Measurements from ENCODE around the gene CAPRIN2. TPM values are rescaled to one million over a fixed set of nuclear protein-coding genes. Genes with fewer than 3 reads are reported as not detected.

The CAPRIN2 gene
- total RNA-seq, 1 donor from 2014 or later = 22.9 TPM

DNA sequence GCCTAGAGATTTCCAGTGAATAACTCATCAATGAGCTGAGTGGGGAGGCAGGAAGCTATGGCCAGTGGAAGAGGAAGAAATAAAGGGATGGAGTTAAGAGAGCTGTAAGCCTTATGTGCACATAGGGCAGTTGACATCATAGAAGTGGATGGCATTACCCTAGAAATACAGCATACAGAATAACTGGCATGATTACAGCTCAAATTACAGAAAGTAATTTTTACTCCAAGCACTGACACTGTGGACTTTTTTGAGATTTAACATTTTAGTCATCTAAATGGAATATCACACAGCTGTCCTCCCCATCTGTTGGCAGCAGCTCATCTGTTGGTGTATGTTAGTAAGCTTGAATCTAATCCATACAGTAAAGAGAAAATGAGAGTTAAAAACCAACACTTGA is 53.7 kb downstream of the CAPRIN2 start:
- no peak for DNase-seq (ENCODE audit: extremely low read depth, low read depth, low spot score)

DNA sequence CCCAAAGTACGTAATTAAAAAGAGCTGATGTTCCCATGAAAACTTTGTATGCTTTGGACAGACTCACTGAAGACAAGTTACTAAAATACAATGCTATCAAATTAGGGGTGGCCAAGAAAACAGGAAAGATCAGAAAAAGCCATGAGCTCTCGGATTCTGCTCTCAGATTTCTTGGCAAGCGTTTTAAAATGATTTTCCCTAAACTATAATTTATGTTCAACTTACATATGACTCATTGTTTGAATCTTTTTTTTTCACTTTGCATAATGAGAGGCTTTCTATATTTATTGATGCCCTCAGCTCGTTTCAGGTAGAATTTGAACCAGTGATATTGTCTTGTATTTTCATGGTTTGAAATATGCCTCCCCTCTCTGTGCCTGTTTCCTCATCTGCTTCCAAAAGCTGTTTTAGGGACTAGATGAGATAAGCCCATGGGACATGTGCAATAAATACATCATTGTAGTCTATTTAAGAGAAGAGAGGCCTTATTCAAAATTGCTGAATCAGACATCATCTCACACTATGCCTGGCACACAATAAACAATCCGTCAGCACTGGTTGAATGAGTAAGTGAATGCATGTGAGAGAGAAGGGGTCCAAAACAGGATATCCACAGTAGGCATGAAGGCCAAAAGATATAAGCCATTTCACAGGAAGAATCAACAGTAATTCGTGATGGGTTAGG is 54.4 kb downstream of the CAPRIN2 start:
- no peak for DNase-seq (ENCODE audit: extremely low read depth, low read depth, low spot score)

DNA sequence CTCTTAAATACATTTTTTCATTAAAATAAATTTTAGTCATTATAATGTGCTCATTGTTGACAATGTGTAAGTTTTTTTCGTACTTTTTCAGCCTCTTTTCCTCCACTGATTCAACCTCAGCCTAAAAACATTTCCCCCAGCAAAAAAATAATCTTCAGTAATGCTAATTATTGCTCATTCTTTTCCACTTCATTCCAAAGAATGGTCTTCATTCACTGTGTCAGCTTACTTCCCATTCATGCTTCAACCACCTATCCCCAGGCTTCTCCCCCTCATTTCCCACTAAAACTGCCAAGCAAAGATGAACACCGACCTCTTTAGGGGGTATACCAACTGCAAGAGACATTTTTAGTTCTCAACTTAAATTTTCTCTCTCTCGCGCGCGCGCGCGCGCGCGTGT is 56.4 kb downstream of the CAPRIN2 start:
- no peak for DNase-seq (ENCODE audit: extremely low read depth, low read depth, low spot score)

DNA sequence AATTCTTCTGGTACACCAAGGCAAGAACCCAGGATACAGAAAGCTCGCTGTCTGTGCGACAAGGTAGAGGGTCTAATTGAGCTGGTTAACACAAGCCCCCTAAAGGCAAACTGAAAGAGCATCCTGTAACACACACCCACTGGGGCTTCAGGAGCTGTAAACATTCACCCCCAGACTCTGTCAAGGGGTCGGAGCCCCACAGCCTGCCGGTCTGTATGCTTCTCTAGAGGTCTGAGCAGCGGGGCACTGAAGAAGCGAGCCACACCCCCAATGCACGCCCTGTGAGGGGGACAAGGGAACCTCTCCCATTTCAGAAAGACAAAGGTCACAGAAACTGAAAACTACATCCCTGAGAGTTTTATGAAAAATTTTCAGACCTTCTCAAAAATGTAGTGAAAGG is 57.8 kb downstream of the CAPRIN2 start:
- no peak for DNase-seq (ENCODE audit: extremely low read depth, low read depth, low spot score)

DNA sequence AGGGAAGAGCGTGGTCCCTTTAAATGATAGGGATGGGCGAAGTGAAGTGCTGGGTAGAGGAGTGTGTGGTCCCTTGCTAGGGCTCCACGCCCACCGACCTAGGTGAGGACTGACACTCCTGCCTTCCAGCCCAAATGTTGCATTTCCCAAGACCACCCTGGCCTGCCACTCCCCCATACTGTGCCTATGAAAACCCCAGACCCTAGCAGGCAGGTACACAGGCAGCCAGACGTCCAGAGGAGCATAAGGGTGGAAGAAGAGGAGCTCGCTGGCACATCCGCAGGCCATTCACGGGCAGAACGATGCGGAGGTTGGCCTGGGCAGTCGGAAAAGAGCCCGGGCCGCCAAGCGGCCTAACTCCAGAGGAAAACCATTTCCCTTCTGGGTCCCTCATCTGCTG is 58.3 kb downstream of the CAPRIN2 start:
- DNase-seq (ENCODE audit: extremely low read depth, low read depth, low spot score) = no peak

DNA sequence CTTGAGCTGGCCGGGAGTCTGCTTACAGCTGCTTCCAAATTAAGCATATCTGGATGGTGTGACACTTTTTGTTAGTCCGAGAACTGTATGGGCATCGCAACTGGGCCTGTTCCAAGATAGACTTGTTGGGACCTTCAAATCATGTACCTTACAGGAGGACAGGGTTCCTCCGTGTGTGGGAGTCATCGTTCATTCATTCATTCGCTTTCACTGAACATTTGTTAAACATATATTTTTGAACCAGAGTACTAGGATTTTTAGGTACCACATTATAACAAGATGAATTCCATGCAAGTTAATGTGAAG is 58.7 kb downstream of the CAPRIN2 start:
- no peak for DNase-seq (ENCODE audit: extremely low read depth, low read depth, low spot score)

DNA sequence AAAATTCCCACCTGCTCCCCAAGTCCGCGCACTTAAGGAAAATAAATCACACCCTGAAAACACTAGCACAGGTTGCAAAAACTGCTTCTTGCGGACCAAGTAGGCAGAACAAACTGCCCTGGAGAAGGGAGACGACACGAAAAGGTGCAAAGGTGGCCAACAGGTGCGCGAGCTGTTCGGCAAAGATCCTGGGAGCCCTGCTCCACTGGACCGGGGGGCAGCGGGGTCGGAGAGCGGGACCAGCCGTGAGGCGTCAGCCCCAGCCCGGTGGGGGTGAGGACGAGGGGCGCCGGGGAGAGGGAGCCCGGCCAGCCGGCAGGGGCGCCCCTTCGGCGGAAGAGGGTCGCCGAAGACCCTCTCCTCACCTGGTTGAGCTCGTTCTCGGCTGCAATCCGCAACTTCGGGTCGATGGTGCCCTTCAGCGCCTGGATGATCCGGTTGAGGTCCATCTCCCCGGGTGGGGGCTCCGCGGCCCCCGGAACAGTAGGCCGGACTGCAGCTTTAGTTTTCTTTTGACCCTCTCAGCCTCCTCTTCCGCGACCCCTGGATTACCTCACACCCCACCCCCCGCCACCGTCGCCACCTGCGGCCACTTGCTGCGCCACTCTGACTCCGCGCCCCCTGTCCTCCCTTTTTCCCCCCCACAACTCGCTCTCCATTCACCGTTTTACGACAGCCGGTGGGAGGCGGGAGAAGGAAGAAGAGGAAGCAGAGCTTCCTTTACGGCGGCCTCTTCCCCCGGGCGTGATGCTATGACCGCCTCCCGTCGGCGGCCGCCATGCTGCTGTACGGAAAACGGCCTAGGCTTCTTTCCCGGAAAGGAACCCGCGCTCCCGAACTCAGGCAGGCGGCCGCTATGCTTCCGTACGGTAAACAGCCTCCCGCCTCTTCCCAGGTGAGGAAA is 59.3 kb downstream of the CAPRIN2 start, which contains the start of gene IPO8:
Gene IPO8 (minus strand): TSS at position 671 of the 904 bp plus-strand sequence. CDS start 222 bp downstream, at position 449.
- no peak for DNase-seq (ENCODE audit: extremely low read depth, low read depth, low spot score)

DNA sequence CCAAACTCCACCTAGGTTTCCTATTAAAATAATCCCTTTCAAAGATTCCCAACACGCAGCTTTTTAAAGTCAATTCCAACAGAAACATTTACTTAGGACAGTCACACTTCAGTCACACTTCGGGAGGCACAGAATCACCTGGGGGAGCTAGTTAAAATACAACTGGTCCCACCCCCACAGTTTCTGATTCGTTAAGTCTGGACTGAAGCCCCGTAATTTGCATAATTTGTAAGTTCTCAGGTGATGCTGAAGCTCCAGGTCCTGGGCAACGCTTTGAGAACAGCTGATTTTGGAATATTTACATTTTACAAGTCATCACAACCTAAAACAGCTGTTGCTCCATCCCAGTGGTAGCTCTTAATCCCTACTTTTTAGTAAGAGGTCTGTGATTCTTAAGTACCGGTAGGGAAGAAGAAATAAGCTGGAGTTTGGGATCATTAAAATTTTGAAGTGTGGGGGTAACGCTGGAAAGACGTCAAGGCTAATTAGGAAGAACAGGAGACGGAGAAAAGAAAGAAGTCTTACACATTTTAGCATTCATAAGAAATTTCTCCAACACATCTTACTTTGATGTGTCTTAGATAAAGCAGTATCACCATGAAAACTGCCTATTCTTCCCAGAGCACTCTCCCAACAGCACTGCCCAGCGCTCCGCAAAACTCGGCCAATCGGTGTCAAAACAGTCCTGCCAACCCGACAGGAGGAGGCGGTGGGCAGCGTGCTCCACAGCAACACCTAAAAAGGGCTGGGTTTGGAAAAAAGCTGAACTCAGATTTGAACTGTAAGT is 60.1 kb downstream of the CAPRIN2 start:
- DNase-seq (ENCODE audit: extremely low read depth, low read depth, low spot score) = no peak

DNA sequence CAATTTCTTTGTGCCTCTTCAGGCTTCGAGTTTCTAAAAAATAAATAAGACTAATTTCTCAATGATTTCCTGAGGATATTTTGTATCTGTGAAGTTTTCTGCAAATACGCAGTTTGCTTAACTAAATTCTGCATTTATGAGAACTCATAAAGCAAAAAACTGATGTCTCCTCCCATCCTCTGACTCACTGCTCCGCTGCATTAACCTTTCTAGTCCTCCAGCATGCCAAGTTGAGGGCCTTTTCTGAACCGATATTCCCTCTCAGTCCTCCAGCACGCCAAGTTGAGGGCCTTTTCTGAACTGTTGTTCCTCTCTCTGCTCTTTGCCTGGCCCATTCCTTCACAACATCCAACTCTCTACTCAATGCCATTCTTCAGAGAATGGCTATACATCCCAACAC is 62.3 kb downstream of the CAPRIN2 start:
- DNase-seq (ENCODE audit: extremely low read depth, low read depth, low spot score) = no peak

DNA sequence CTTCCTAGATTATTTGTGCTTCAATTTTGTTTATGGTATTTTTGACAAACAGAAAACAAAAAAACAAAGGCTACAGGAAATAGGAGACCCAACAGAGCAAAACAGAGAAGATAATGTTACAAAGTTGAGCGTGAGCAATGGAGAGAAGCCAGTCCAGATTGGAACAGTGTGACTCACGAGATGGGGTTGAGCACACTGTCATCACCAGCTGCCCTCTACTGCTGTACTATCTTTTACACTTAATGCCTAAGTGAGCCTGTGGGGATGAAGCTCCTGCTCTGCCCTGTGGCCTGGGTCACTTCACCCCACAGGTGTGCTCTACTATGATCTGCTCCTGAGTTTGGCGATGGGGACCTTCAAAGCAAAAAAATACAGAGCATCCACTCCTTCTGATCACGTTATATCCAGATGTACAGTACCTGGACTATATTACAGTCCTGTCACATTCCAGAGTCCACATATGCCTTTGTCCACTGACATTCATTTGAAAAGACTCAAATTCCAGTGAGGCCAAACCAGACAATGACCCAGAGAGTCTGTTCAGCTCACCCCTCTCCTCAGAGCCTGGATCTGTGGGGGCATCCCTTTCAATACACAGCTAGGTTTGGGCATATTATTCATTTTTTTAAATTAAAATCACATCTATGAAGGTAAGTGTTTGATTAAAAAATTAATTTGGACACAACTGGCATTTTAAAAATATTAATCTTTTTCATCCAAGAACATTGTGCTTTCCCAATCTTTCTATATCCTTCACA is 63.5 kb downstream of the CAPRIN2 start:
- DNase-seq (ENCODE audit: extremely low read depth, low read depth, low spot score) = no peak

DNA sequence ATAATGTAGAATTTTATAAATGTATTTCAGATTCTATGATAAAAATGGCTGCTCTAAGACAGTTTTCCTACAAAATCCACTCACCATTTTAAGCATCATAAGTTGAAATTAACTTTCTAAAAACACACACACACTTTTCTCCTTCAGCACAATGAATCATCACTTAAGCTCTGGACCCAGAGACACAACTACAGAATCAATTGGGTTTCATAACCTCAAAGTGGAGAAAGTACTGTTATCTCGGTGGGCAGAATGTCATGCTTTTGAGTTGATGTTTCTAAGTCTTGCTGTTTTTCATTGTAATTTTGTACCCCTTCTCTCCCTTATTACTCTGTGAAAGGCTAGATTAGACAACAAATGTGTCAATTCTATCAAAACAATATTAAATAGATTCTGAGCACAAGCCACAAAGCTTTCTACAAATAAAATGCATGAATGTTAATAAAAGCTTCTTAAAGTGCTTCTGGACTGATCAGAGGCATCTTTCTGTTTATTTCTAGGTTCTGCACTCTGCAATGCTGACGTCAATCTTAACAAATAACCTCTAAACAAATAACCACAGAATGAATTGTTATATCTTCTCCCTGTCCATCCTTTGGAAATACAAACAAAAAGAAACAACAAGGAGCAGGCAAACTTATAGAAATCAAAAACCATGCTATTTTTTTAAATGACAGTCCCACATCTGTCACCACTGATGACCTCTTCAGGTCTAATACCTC is 67.3 kb downstream of the CAPRIN2 start:
- DNase-seq (ENCODE audit: extremely low read depth, low read depth, low spot score) = no peak

DNA sequence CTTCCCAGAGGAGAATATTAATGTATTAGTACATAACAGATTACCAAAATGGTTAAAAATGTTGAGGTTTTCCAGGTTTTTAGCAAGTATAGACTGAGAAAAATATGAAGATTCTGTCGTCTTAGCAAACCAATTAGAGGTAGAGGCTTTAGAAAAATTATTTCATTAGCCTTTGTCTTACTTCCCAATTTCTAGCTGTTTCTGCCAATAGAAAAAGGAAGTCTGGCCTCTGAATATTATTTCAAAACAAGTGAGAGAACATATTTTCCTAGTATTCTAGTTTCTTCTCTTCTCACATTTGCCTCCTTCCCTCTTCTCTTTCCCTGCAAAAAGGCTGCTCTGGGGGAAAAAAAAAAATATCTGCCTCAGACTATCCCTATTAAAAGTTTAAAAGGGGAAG is 75.5 kb downstream of the CAPRIN2 start:
- DNase-seq (ENCODE audit: extremely low read depth, low read depth, low spot score) = no peak

DNA sequence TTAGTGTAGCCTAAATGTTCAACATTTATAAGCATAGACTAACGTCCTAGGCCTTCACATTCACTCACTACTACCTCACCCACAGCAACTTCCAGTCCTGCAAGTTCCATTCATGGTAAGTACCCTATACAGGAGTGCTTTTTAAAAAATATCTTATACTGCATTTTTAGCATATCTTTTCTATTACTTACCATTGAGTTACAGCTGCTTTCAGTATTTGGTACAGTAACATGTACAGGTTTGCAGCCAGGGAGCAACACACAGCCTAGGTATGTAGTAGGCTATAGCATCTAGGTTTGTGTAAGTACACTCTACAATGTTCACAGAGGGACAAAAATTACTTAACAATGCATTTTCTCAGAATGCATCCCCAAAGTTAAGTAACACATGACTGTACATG is 76.5 kb downstream of the CAPRIN2 start:
- DNase-seq (ENCODE audit: extremely low read depth, low read depth, low spot score) = no peak

DNA sequence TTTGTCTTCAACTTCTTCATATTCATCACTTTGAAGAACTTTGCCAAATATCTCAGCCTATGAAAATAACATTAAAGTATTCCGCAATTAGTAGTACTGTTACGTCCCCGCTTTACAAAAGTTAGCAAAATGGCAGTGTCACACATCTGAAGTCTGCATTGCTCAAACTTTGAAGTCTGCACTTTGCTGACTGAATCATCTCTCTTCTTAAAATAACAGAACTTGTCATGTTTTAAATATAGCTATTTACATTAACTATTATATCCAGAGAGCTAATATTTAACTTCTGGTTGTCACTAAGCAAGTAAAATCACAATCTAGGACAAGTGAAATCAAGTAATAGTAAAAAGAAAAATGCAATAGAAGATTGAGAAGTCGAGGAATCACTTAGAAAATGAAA is 93.5 kb downstream of the CAPRIN2 start:
- no peak for DNase-seq (ENCODE audit: extremely low read depth, low read depth, low spot score)

Other genes with a start within 250 kb of the CAPRIN2 start
- gene IPO8, start 59.1 kb downstream of the CAPRIN2 start, total RNA-seq = 23.0 and 32.3 TPM in 2 replicates
- 31.1 and 38.7 TPM in 2 replicates for gene TSPAN11, start 171.8 kb upstream of the CAPRIN2 start, total RNA-seq

Measured in glomerular endothelial cell (primary cell).